Liver (tissue), 9 donors: ENCODE data around the gene SH3D19. TPM values are rescaled to one million over a fixed set of nuclear protein-coding genes. Genes with fewer than 3 reads are reported as not detected.

Experiments used
- DNase-seq: peaks from one replicate; pipeline ENCODE4 v3.0.0-alpha.2; 2017; ENCODE audit warnings: low spot score
- H3K27ac ChIP-seq, 2 donors: one replicate each; pipeline ENCODE4 v1.7.0; 2013; ENCODE audit warnings: inconsistent platforms in 2 of 2, low read length in 2 of 2, control low read depth in 1 of 2, low read depth in 1 of 2, mild to moderate bottlenecking in 1 of 2
- H3K27me3 ChIP-seq, 4 donors: one replicate each; pipeline versions ENCODE4 v1.6.1 to v1.7.0; 2013; ENCODE audit warnings: low read length in 3 of 4, inconsistent platforms in 1 of 4, mild to moderate bottlenecking in 1 of 4, moderate library complexity in 1 of 4; ENCODE audit not compliant: control insufficient read depth in 4 of 4, insufficient read depth in 4 of 4
- H3K36me3 ChIP-seq, 4 donors: one replicate each; pipeline versions ENCODE4 v1.6.1 to v1.7.0; 2013; ENCODE audit warnings: low read length in 3 of 4, mild to moderate bottlenecking in 3 of 4, low read depth in 1 of 4, moderate library complexity in 1 of 4; ENCODE audit not compliant: control insufficient read depth in 4 of 4, insufficient read depth in 3 of 4
- H3K4me1 ChIP-seq, 4 donors: one replicate each; pipeline versions ENCODE4 v1.6.1 to v1.7.0; 2013; ENCODE audit warnings: low read length in 3 of 4, mild to moderate bottlenecking in 3 of 4, moderate library complexity in 1 of 4; ENCODE audit not compliant: control insufficient read depth in 4 of 4, insufficient read depth in 4 of 4
- H3K4me3 ChIP-seq, 3 donors: one replicate each; pipeline versions ENCODE4 v1.6.1 to v1.7.0; 2013; ENCODE audit warnings: low read length in 3 of 3, control low read depth in 1 of 3, low read depth in 1 of 3, mild to moderate bottlenecking in 1 of 3
- H3K9ac ChIP-seq, 2 donors: one replicate each; pipeline ENCODE4 v1.7.0; 2013; ENCODE audit warnings: low read length in 2 of 2, mild to moderate bottlenecking in 2 of 2, moderate library complexity in 2 of 2, control low read depth in 1 of 2, low read depth in 1 of 2
- H3K9me3 ChIP-seq, 4 donors: one replicate each; pipeline versions ENCODE4 v1.6.1 to v1.7.0; 2013; ENCODE audit warnings: low read length in 3 of 4; ENCODE audit not compliant: control insufficient read depth in 4 of 4
- ATF3 ChIP-seq: IDR thresholded peaks from 2 replicates; pipeline ENCODE4 v1.6.1; 2016; ENCODE audit warnings: antibody characterized with exemption
- CTCF ChIP-seq: fragments of 150-350 bp; IDR thresholded peaks from 2 replicates; pipeline ENCODE4 v1.5.1; 2017; ENCODE audit warnings: improper control_type of control experiment, low read depth, low read length; ENCODE audit not compliant: missing input control
- EGR1 ChIP-seq, 2 donors: IDR thresholded peaks; 2 replicates each; pipeline ENCODE4 v1.6.1; 2016 to 2018; ENCODE audit warnings: antibody characterized with exemption in 2 of 2, low read depth in 2 of 2
- FOXA1 ChIP-seq: IDR thresholded peaks from 2 replicates; pipeline ENCODE4 v1.6.1; 2016; ENCODE audit warnings: antibody characterized with exemption
- FOXA2 ChIP-seq: IDR thresholded peaks from 2 replicates; pipeline ENCODE4 v1.6.1; 2016; ENCODE audit warnings: antibody characterized with exemption
- GABPA ChIP-seq, 2 donors: IDR thresholded peaks in 1 of 2; conservative IDR thresholded peaks in 1 of 2; 2 replicates each; pipeline ENCODE4 v1.6.1; 2016; ENCODE audit warnings: antibody characterized with exemption in 2 of 2, mild to moderate bottlenecking in 1 of 2, moderate library complexity in 1 of 2
- HNF4A ChIP-seq, 2 donors: conservative IDR thresholded peaks; 2 replicates each; pipeline ENCODE4 v1.6.1; 2016; ENCODE audit warnings: antibody characterized with exemption in 2 of 2, mild to moderate bottlenecking in 2 of 2
- HNF4G ChIP-seq: IDR thresholded peaks from 2 replicates; pipeline ENCODE4 v1.6.1; 2016; ENCODE audit warnings: antibody characterized with exemption
- JUND ChIP-seq, 2 donors: IDR thresholded peaks; 2 replicates each; pipeline ENCODE4 v1.6.1; 2016; ENCODE audit warnings: antibody characterized with exemption in 2 of 2
- MAX ChIP-seq: IDR thresholded peaks from 2 replicates; pipeline ENCODE4 v1.6.1; 2016; ENCODE audit warnings: antibody characterized with exemption
- NR2F2 ChIP-seq: IDR thresholded peaks from 2 replicates; pipeline ENCODE4 v1.6.1; 2016; ENCODE audit warnings: antibody characterized with exemption
- RAD21 ChIP-seq, 2 donors: IDR thresholded peaks; 2 replicates each; pipeline ENCODE4 v1.6.1; 2016; ENCODE audit warnings: antibody characterized with exemption in 2 of 2, mild to moderate bottlenecking in 2 of 2
- REST ChIP-seq: IDR thresholded peaks from 2 replicates; pipeline ENCODE4 v1.6.1; 2016; ENCODE audit warnings: antibody characterized with exemption, mild to moderate bottlenecking
- RXRA ChIP-seq, 2 donors: IDR thresholded peaks; 2 replicates each; pipeline ENCODE4 v1.6.1; 2017 to 2018; ENCODE audit warnings: antibody characterized with exemption in 2 of 2, mild to moderate bottlenecking in 1 of 2
- SP1 ChIP-seq: IDR thresholded peaks from 2 replicates; pipeline ENCODE4 v1.6.1; 2018; ENCODE audit warnings: antibody characterized with exemption, mild to moderate bottlenecking
- TAF1 ChIP-seq: conservative IDR thresholded peaks from 2 replicates; pipeline ENCODE4 v1.6.1; 2016; ENCODE audit warnings: antibody characterized with exemption, mild to moderate bottlenecking
- YY1 ChIP-seq: IDR thresholded peaks from 2 replicates; pipeline ENCODE4 v1.6.1; 2016; ENCODE audit warnings: antibody characterized with exemption, mild to moderate bottlenecking
- WGBS: extraction: QIAGEN DNeasy Blood & Tissue Kit; methylation state at CpG from one replicate; pipeline ENCODE4 v1.1.7; 2013; 5-methylcytosine and 5-hydroxymethylcytosine counted together
- polyA plus RNA-seq, 2 donors: library from polyadenylated mRNA; stranded (reverse) in 1 of 2; unstranded in 1 of 2; fragments of 200-250 nt in 1 of 2; fragments of >200 nt in 1 of 2; fragmentation: Nextera tagmentation in 1 of 2; extraction: Ambion mirVana in 1 of 2; gene quantifications; one replicate each; pipeline versions ENCODE4 v1.2.1 to v1.2.3, GENCODE V29; 2013 to 2015
- total RNA-seq, 2 donors: library from RNA; depleted of rRNA; stranded (reverse); fragments of >200 nt; gene quantifications; one replicate each; pipeline ENCODE4 v1.2.3, GENCODE V29; 2014
- donor health status: healthy.
- donor health status: healthy.
- donor health status: healthy.
- donor health status: healthy.
- donor health status: healthy.

Gene SH3D19
- total and polyA plus RNA-seq, 4 donors = 11.0 to 22.2 (median 17.1) TPM

GRCh38 chr4:151184523-151185458 lies 140.6 kb downstream of the SH3D19 start:
- no peaks in the 10 kb centered on the region for H3K27me3 ChIP-seq
- WGBS = 75% methylated on average over 6 of the region's 6 CpGs
- DNase-seq = no peak
- no peak overlapping the region for H3K27ac ChIP-seq
- H3K9ac ChIP-seq = no peak overlapping the region
- H3K4me1 ChIP-seq = peaks cover 0 to 6% (median 2%) of the 10 kb centered on the region in 4 donors
- TF ChIP-seq SP1 (no peak), RXRA (IDR thresholded peaks at IDR 0.05) (peak in 1 of 2 donors; percentile 24), JUND (IDR thresholded peaks at IDR 0.05) (peak; percentile 54 to 70), HNF4A (conservative IDR thresholded peaks at IDR 0.05) (peak; percentile 52 to 65), FOXA1 (no peak), HNF4G (peak; percentile 16), RAD21 (IDR thresholded peaks at IDR 0.05) (no peak)
- no peaks in the 10 kb centered on the region for H3K9me3 ChIP-seq
- no peak overlapping the region for H3K4me3 ChIP-seq
- no peaks in the 10 kb centered on the region for H3K36me3 ChIP-seq

- peaks cover 0 to 6% (median 2%) of the 10 kb centered on the region in 4 donors for H3K4me1 ChIP-seq
- H3K27ac ChIP-seq = no peak overlapping the region
- H3K9me3 ChIP-seq = no peaks in the 10 kb centered on the region
- no peak for TF ChIP-seq CTCF
- H3K36me3 ChIP-seq = no peaks in the 10 kb centered on the region
- H3K27me3 ChIP-seq = no peaks in the 10 kb centered on the region
- no peak overlapping the region for H3K4me3 ChIP-seq
- DNase-seq = no peak
- H3K9ac ChIP-seq = no peak overlapping the region
- WGBS = 93% methylated on average over 5 of the region's 5 CpGs
These were observed 142.9 kb downstream of the SH3D19 start for GRCh38 chr4:151182455-151182996.

- no peak for DNase-seq
- no peak overlapping the region for H3K4me3 ChIP-seq
- no peak overlapping the region for H3K27ac ChIP-seq
- H3K27me3 ChIP-seq = no peaks in the 10 kb centered on the region
- no peaks in the 10 kb centered on the region for H3K9me3 ChIP-seq
- H3K9ac ChIP-seq = no peak overlapping the region
- WGBS = 87% methylated on average over 2 of the region's 2 CpGs
- peaks cover 4 to 32% (median 26%) of the 10 kb centered on the region in 4 donors for H3K36me3 ChIP-seq
- no peaks in the 10 kb centered on the region for H3K4me1 ChIP-seq
- TF ChIP-seq SP1 (no peak), YY1 (no peak), TAF1 (no peak), GABPA (IDR thresholded peaks at IDR 0.05 in 1 of 2, conservative IDR thresholded peaks at IDR 0.05 in 1 of 2) (no peak), HNF4A (conservative IDR thresholded peaks at IDR 0.05) (no peak), ATF3 (no peak), RXRA (IDR thresholded peaks at IDR 0.05) (no peak), EGR1 (IDR thresholded peaks at IDR 0.05; ENCODE audit: low read depth in 2 of 2) (no peak), NR2F2 (no peak), CTCF (no peak), RAD21 (IDR thresholded peaks at IDR 0.05) (no peak), REST (no peak), FOXA1 (no peak), FOXA2 (no peak), JUND (IDR thresholded peaks at IDR 0.05) (no peak), HNF4G (no peak), MAX (no peak)
These were observed 148.7 kb downstream of the SH3D19 start for GRCh38 chr4:151176685-151177084.
